ENCODE data around the gene FAM20B.

The FAM20B gene

DNA sequence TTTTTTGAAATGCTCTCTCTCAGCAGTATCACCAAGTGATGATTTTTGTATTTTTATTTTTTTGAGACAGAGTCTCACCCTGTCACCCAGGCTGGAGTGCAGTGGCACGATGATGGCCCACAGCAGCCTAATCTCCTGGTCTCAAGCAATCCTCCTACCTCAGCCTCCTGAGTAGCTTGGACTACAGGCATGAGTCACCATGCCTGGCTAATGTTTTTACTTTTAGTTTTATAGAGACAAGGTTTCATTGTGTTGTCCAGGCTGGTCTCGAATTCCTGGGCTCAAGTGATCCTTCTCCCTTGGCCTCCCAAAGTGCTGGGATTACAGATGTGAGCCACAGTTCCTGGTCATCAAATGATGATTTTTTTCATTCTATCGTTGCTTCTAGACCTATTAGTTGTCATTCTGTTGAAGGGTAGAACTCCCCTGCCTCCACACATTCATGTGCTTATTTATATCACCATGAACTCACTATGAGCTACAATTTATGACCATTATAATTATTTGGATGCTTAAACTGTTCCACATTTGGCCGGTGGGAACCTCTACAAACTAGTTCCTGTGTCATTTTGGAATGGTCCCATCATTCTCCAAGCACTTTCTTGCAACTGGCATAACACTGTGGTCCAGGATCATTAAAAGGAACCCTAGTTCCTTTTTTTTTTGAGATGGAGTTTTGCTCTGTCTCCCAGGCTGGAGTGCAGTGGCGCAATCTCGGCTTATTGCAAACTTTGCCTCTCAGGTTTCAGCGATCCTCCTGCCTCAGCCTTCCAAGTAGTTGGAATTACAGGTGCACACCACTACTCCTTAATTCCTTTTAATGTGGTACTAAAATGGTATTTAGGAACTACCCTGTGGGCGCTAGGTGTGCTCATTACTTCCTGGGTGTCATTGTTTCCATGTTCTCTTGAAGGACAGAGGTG is 35.9 kb downstream of the FAM20B start:
- TF ChIP-seq EZH2 (optimal IDR thresholded peaks at IDR 0.05; ENCODE audit: low read depth, low read length): no peak
- no peak for TF ChIP-seq CTCF (IDR thresholded peaks at IDR 0.05; ENCODE audit: low read length)
- TF ChIP-seq EZH2phosphoT487 (IDR thresholded peaks at IDR 0.05; ENCODE audit: low read length): no peak
- Histone ChIP-seq H3K4me1 (ENCODE audit: low read length) (peaks cover 2% of the 10 kb centered on the region; the same call in 1 of the 2 replicates), H4K20me1 (ENCODE audit: insufficient read depth, low read length) (no peaks in the 10 kb centered on the region), H3K9me3 (replicated peaks; ENCODE audit: insufficient read depth, low read length) (no peaks in the 10 kb centered on the region), H3K36me3 (replicated peaks; ENCODE audit: insufficient read depth, low read length) (no peaks in the 10 kb centered on the region), H3K27me3 (replicated peaks; ENCODE audit: insufficient read depth, low read length) (no peaks in the 10 kb centered on the region), H3K4me3 (ENCODE audit: low read length) (no peak overlapping the region), H3K27ac (ENCODE audit: low read length) (no peak overlapping the region), H3K9ac (ENCODE audit: low read length) (no peak overlapping the region), H3K79me2 (ENCODE audit: low read length) (no peaks in the 10 kb centered on the region), H2AFZ (ENCODE audit: low read length) (no peak overlapping the region), H3K9me2 (replicated peaks; ENCODE audit: insufficient read depth, low read length) (no peaks in the 10 kb centered on the region), H3F3A (ENCODE audit: insufficient read depth, low read length) (no peaks in the 10 kb centered on the region), H3K4me2 (ENCODE audit: low read depth, low read length) (no peak overlapping the region)
- no peak for DNase-seq

DNA sequence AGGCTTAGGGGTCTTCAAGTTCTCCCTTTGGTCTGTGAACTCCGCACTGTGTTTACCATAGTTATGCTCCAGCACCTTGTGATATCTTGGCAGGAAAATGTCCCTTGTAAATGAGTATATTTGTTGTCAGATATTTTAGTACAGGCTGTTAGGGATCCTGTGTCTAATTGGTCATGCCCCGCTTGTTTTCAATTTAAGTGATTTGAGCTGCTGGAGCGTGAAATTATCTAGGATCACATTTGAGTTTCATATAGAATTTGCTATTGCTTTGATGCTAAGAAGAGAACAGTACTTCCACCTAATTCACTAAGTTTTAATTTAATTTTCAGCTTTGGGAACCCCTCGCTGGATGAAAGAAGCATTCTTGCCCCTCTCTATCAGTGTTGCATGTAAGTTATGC is 40.8 kb downstream of the FAM20B start:
- no peaks in the 10 kb centered on the region for H4K20me1 ChIP-seq (ENCODE audit: insufficient read depth, low read length)
- no peaks in the 10 kb centered on the region for H3K27me3 ChIP-seq (replicated peaks; ENCODE audit: insufficient read depth, low read length)
- TF ChIP-seq CTCF (IDR thresholded peaks at IDR 0.05; ENCODE audit: low read length) (no peak), EZH2 (optimal IDR thresholded peaks at IDR 0.05; ENCODE audit: low read depth, low read length) (no peak), EZH2phosphoT487 (IDR thresholded peaks at IDR 0.05; ENCODE audit: low read length) (no peak)
- no peak overlapping the region for H3K9ac ChIP-seq (ENCODE audit: low read length)
- no peak overlapping the region for H2AFZ ChIP-seq (ENCODE audit: low read length)
- DNase-seq: no peak
- no peak overlapping the region for H3K27ac ChIP-seq (ENCODE audit: low read length)
- no peaks in the 10 kb centered on the region for H3K9me3 ChIP-seq (replicated peaks; ENCODE audit: insufficient read depth, low read length)
- no peaks in the 10 kb centered on the region for H3F3A ChIP-seq (ENCODE audit: insufficient read depth, low read length)
- no peaks in the 10 kb centered on the region for H3K36me3 ChIP-seq (replicated peaks; ENCODE audit: insufficient read depth, low read length)
- no peaks in the 10 kb centered on the region for H3K79me2 ChIP-seq (ENCODE audit: low read length)
- H3K4me3 ChIP-seq (ENCODE audit: low read length): no peak overlapping the region
- H3K4me2 ChIP-seq (ENCODE audit: low read depth, low read length): peak overlapping the region; percentile 2; the same call in 1 of the 2 replicates
- H3K9me2 ChIP-seq (replicated peaks; ENCODE audit: insufficient read depth, low read length): no peaks in the 10 kb centered on the region
- peaks cover 9% of the 10 kb centered on the region; the same call in 1 of the 2 replicates for H3K4me1 ChIP-seq (ENCODE audit: low read length)

DNA sequence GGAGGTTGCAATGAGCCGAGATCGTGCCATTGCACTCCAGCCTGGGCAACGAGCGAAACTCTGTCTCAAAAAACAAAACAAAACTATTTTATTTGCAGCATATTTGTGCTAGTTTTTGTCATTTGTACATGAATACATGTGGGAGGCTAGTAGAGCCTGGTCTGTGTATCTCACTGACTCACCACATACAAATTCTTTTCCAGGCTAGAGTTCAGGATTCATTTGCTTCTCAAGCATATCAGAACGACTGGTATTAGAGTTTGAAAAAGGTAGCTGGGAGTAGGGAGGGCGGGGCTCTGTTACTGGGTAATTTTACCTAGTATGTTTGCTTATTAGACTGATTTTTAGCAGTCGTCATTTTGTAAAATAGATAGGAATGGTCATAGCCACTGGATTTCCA is 51.7 kb downstream of the FAM20B start:
- Histone ChIP-seq H3K27ac (ENCODE audit: low read length) (no peak overlapping the region), H3F3A (ENCODE audit: insufficient read depth, low read length) (peaks cover 24% of the 10 kb centered on the region), H3K9me2 (replicated peaks; ENCODE audit: insufficient read depth, low read length) (no peaks in the 10 kb centered on the region), H3K9me3 (replicated peaks; ENCODE audit: insufficient read depth, low read length) (no peaks in the 10 kb centered on the region), H3K4me1 (ENCODE audit: low read length) (peaks cover 11% of the 10 kb centered on the region), H3K36me3 (replicated peaks; ENCODE audit: insufficient read depth, low read length) (no peaks in the 10 kb centered on the region), H3K79me2 (ENCODE audit: low read length) (peaks cover 9% of the 10 kb centered on the region), H2AFZ (ENCODE audit: low read length) (no peak overlapping the region), H3K27me3 (replicated peaks; ENCODE audit: insufficient read depth, low read length) (no peaks in the 10 kb centered on the region), H3K9ac (ENCODE audit: low read length) (no peak overlapping the region), H4K20me1 (ENCODE audit: insufficient read depth, low read length) (no peaks in the 10 kb centered on the region), H3K4me2 (ENCODE audit: low read depth, low read length) (no peak overlapping the region), H3K4me3 (ENCODE audit: low read length) (no peak overlapping the region)
- no peak for TF ChIP-seq EZH2phosphoT487 (IDR thresholded peaks at IDR 0.05; ENCODE audit: low read length)
- no peak for TF ChIP-seq CTCF (IDR thresholded peaks at IDR 0.05; ENCODE audit: low read length)
- TF ChIP-seq EZH2 (optimal IDR thresholded peaks at IDR 0.05; ENCODE audit: low read depth, low read length): no peak
- DNase-seq: no peak
